Naive thymus-derived CD4-positive, alpha-beta T cell (primary cell): ENCODE results near the gene MYL4. TPM values are rescaled to one million over a fixed set of nuclear protein-coding genes. Genes with fewer than 3 reads are reported as not detected.

Source experiments
- ATAC-seq: fragments of 150-1000 bp; cut with Tn5 transposase; 2 replicates; pipeline ENCODE4 v1.10.0; 2021; ENCODE audit warnings: mild to moderate bottlenecking, moderate library complexity
- CTCF ChIA-PET: fragments of 350-600 bp; sonication (Branson Sonifier 250); formaldehyde crosslinking; loops from one replicate; lab custom pipeline; 2021; ENCODE audit warnings: antibody characterized with exemption; lab: Charles Lee
- POLR2A ChIA-PET: fragments of 350-600 bp; sonication (Branson Sonifier 250); formaldehyde crosslinking; loops from one replicate; lab custom pipeline; 2021; ENCODE audit warnings: antibody characterized with exemption, inconsistent platforms; lab: Charles Lee
- DNase-seq, 9 donors: peaks; one replicate each; pipeline versions ENCODE4 v3.0.0 to v3.0.0-alpha.2; 2020 to 2022; ENCODE audit warnings: mixed read lengths in 1 of 9
- H3K27ac ChIP-seq: one replicate; pipeline ENCODE4 v1.7.0; 2013; ENCODE audit warnings: mild to moderate bottlenecking, low read depth, low read length, moderate library complexity
- H3K27me3 ChIP-seq, 2 donors: one replicate each; pipeline ENCODE4 v1.7.0; 2013; ENCODE audit warnings: low read length in 2 of 2, mild to moderate bottlenecking in 2 of 2, moderate library complexity in 2 of 2; ENCODE audit not compliant: control insufficient read depth in 2 of 2, insufficient read depth in 2 of 2
- H3K36me3 ChIP-seq, 3 experiments: 1 replicate in 2 of 3; 2 replicates in 1 of 3; pipeline ENCODE4 v1.7.0; 2013; ENCODE audit warnings: low read length in 3 of 3, mild to moderate bottlenecking in 3 of 3, moderate library complexity in 1 of 3; ENCODE audit not compliant: insufficient read depth in 3 of 3, control insufficient read depth in 2 of 3
- H3K4me1 ChIP-seq, 2 donors: one replicate each; pipeline ENCODE4 v1.7.0; 2013; ENCODE audit warnings: low read length in 2 of 2, mild to moderate bottlenecking in 2 of 2, moderate library complexity in 1 of 2; ENCODE audit not compliant: control insufficient read depth in 2 of 2, insufficient read depth in 2 of 2
- H3K4me3 ChIP-seq: 2 replicates; pipeline ENCODE4 v1.7.0; 2013; ENCODE audit warnings: mild to moderate bottlenecking, low read length
- H3K9me3 ChIP-seq, 3 experiments: 1 replicate in 2 of 3; 2 replicates in 1 of 3; pipeline ENCODE4 v1.7.0; 2013; ENCODE audit warnings: low read length in 3 of 3; ENCODE audit not compliant: control insufficient read depth in 2 of 3
- H3K27ac Mint-ChIP-seq, 9 donors: one replicate each; pipeline ENCODE4 v1.8.0; 2020 to 2022; ENCODE audit warnings: mixed read lengths in 9 of 9, mild to moderate bottlenecking in 8 of 9, moderate library complexity in 5 of 9, inconsistent platforms in 2 of 9
- H3K27me3 Mint-ChIP-seq, 5 donors: one replicate each; pipeline ENCODE4 v1.8.0; 2021 to 2022; ENCODE audit warnings: mixed read lengths in 5 of 5, mild to moderate bottlenecking in 1 of 5
- H3K36me3 Mint-ChIP-seq, 5 donors: one replicate each; pipeline ENCODE4 v1.8.0; 2020 to 2022; ENCODE audit warnings: mixed read lengths in 5 of 5, mild to moderate bottlenecking in 3 of 5, inconsistent platforms in 1 of 5
- H3K4me1 Mint-ChIP-seq, 7 donors: one replicate each; pipeline ENCODE4 v1.8.0; 2020 to 2022; ENCODE audit warnings: mixed read lengths in 7 of 7, mild to moderate bottlenecking in 3 of 7, inconsistent platforms in 1 of 7
- H3K4me3 Mint-ChIP-seq, 10 donors: one replicate each; pipeline ENCODE4 v1.8.0; 2020 to 2022; ENCODE audit warnings: mild to moderate bottlenecking in 10 of 10, mixed read lengths in 10 of 10, moderate library complexity in 6 of 10, inconsistent platforms in 2 of 10
- H3K9me3 Mint-ChIP-seq, 11 donors: one replicate each; pipeline ENCODE4 v1.8.0; 2020 to 2022; ENCODE audit warnings: mixed read lengths in 11 of 11, mild to moderate bottlenecking in 4 of 11, inconsistent platforms in 1 of 11, moderate library complexity in 1 of 11
- intact Hi-C, 2 donors: fragments of 100-400 bp; cut with micrococcal nuclease; formaldehyde crosslinking; loops; one replicate each; pipeline ENCODE4 v1.15.1; 2023
- polyA plus RNA-seq, 2 donors: library from polyadenylated mRNA; unstranded; fragments of 300-500 nt; fragmentation: Illumina TruSeq; gene quantifications; one replicate each; pipeline ENCODE4 v1.2.3, GENCODE V29; 2021
- total RNA-seq, 6 experiments: library from RNA in 5 of 6; stranded (reverse) in 5 of 6; gene quantifications; 1 replicate in 5 of 6; 2 replicates in 1 of 6; pipeline ENCODE4 v1.2.3 and lab custom pipeline; 2021 to 2026

MYL4 gene
- total and polyA plus RNA-seq, 7 experiments from 2014 or later = not detected

DNA sequence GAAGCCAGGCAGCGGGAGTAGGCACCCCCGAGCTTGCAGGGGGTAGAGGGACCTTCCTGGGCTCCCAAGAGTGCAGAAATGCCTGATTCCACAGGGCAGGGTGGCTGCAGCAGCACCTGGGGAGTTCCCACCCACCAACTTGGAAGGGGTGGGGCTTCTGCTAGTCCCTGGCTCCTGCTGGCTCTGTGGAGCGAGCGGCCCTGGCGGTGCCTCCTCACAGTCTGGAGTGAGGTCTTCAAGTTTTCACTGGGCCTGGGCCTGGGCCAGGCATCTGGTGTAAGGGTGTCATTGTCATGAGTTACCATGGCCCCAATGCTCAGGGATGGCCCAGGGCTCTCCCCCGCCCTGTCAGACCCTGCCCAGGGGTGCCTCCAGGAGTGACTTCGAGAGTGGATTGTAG lies 28.7 kb downstream of the MYL4 start:
- Histone ChIP-seq H3K36me3 (no peaks in the 10 kb centered on the region), H3K27me3 (no peaks in the 10 kb centered on the region), H3K4me3 (no peak overlapping the region), H3K9me3 (no peaks in the 10 kb centered on the region), H3K27ac (no peak overlapping the region), H3K4me1 (no peaks in the 10 kb centered on the region)
- no peak overlapping the region for H3K27ac Mint-ChIP-seq
- CTCF ChIA-PET = no interaction called here
- H3K9me3 Mint-ChIP-seq = peaks cover 0 to 2% (median 0%) of the 10 kb centered on the region in 11 donors
- ATAC-seq (no peak), DNase-seq (no peak)
- H3K36me3 Mint-ChIP-seq = no peaks in the 10 kb centered on the region
- peaks cover 0 to 10% (median 4%) of the 10 kb centered on the region in 7 donors for H3K4me1 Mint-ChIP-seq
- peaks cover 0 to 13% (median 0%) of the 10 kb centered on the region in 5 donors for H3K27me3 Mint-ChIP-seq
- intact Hi-C loops = no loop called here
- H3K4me3 Mint-ChIP-seq = no peak overlapping the region
- POLR2A ChIA-PET = no interaction called here

DNA sequence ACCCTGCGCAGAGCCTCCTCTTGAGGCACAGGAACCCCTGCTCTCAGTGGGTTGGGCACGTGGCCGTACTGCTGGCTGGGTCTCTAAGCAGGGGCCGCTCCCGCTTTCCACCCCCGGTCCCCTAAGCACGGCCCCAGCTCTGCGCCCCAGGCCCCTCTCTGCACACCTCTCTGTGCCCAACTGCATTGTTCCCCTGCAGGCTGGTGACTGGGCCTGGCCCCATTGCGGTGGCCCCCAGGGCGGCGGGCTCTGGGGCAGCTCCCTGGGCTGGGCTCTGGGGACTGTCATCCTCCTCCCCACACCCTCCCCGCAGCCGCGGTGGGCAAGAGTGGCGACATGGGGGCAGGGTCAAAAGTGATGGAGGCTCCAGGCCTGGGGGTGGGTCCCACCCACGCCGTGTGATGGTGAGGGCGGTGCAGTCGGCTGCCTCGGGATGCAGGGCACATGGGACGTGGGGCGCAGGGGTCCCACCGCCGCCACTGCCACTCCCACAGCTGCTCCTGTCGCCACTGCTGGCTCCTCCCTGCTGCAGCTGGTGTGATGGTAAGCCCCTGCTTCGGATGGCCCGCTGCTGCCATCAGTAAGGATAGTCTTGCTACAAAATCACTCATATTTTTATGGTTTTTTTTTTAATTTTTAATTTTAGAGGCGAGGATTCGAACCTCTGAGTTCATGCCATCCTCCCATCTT lies 29.3 kb downstream of the MYL4 start:
- Histone ChIP-seq H3K27ac (no peak overlapping the region), H3K36me3 (no peaks in the 10 kb centered on the region), H3K9me3 (no peaks in the 10 kb centered on the region), H3K4me3 (no peak overlapping the region), H3K27me3 (no peaks in the 10 kb centered on the region), H3K4me1 (no peaks in the 10 kb centered on the region)
- Mint-ChIP-seq H3K4me3 (no peak overlapping the region), H3K4me1 (peaks cover 0 to 10% (median 4%) of the 10 kb centered on the region in 7 donors), H3K27ac (no peak overlapping the region), H3K36me3 (no peaks in the 10 kb centered on the region), H3K27me3 (peaks cover 0 to 15% (median 4%) of the 10 kb centered on the region in 5 donors), H3K9me3 (peaks cover 0 to 2% (median 0%) of the 10 kb centered on the region in 11 donors)
- ChIA-PET POLR2A (no interaction called here), CTCF (no interaction called here)
- DNase-seq (no peak), ATAC-seq (no peak)
- intact Hi-C loops = no loop called here

DNA sequence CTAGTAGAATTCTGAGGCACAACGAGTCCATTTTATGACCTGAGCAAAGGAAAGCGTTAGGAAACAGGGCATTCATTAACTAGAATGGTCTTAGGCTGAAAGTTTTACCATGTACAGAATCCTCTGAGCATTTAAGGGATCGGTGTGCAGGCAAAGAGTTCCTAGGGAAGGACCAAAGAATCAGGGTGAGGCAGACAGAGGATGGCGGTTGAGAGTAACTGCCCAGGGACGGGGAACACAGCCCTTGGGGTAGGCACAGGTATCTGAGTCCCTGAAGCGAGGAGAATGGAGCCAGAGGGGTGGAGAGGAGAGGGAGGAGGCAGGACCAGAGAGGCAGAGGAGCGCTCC lies 30.4 kb downstream of the MYL4 start:
- POLR2A ChIA-PET = no interaction called here
- peaks cover 0 to 4% (median 0%) of the 10 kb centered on the region in 5 donors for H3K36me3 Mint-ChIP-seq
- H3K4me3 Mint-ChIP-seq = no peak overlapping the region
- ATAC-seq (no peak), DNase-seq (no peak)
- H3K4me1 Mint-ChIP-seq = peaks cover 0 to 10% (median 4%) of the 10 kb centered on the region in 7 donors
- peaks cover 0 to 2% (median 0%) of the 10 kb centered on the region in 11 donors for H3K9me3 Mint-ChIP-seq
- intact Hi-C loops = no loop called here
- Histone ChIP-seq H3K4me3 (no peak overlapping the region), H3K27ac (no peak overlapping the region), H3K9me3 (no peaks in the 10 kb centered on the region), H3K36me3 (no peaks in the 10 kb centered on the region), H3K27me3 (no peaks in the 10 kb centered on the region), H3K4me1 (no peaks in the 10 kb centered on the region)
- peaks cover 0 to 22% (median 4%) of the 10 kb centered on the region in 5 donors for H3K27me3 Mint-ChIP-seq
- CTCF ChIA-PET = no interaction called here
- no peak overlapping the region for H3K27ac Mint-ChIP-seq

DNA sequence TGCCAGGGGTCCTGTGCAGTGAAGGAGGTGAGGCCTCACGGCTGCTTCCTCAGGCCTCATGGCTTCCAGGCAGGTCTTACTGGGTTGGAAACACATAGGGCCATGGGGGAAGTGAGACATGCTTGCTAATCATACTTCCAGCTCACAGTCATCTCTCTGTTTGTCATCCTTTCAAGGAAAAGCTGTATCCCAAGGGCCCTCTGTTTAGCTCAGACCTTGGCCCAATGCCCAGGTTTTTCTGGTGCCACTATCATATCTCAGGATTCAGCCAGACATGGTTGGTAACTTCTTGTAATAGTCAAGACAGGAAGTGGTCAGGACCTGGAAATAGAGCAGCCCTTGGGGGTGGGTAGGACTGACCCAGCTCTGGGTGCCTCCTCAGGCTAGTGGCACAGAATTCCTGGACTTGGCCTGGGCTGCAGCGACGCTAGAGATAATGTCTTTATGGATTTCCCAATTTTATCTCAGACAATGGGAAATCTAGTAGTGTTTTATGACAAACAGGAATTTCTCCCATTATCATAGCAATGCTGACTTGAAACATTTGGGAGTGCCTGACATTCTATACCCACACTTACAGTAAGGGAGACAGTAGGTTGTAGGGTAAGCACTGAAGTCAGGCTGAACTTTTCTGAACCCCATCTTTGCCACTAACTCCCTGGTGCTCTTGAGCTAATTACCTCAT lies 31.0 kb downstream of the MYL4 start:
- no peaks in the 10 kb centered on the region for H3K9me3 ChIP-seq
- ChIA-PET CTCF (interaction anchor here (0.8 kb wide), 1 partner anchor 46 kb away, joined by 3 read pairs; no protein-coding TSS in a partner anchor), POLR2A (no interaction called here)
- H3K27ac ChIP-seq = no peak overlapping the region
- Mint-ChIP-seq H3K9me3 (peaks cover 0 to 2% (median 0%) of the 10 kb centered on the region in 11 donors), H3K27ac (no peak overlapping the region), H3K36me3 (peaks cover 0 to 4% (median 0%) of the 10 kb centered on the region in 5 donors), H3K27me3 (peaks cover 0 to 27% (median 6%) of the 10 kb centered on the region in 5 donors), H3K4me3 (no peak overlapping the region), H3K4me1 (peaks cover 0 to 10% (median 4%) of the 10 kb centered on the region in 7 donors)
- H3K36me3 ChIP-seq = no peaks in the 10 kb centered on the region
- ATAC-seq (peak; percentile 49), DNase-seq (no peak)
- H3K4me1 ChIP-seq = no peaks in the 10 kb centered on the region
- no peaks in the 10 kb centered on the region for H3K27me3 ChIP-seq
- intact Hi-C loops = no loop called here
- no peak overlapping the region for H3K4me3 ChIP-seq

DNA sequence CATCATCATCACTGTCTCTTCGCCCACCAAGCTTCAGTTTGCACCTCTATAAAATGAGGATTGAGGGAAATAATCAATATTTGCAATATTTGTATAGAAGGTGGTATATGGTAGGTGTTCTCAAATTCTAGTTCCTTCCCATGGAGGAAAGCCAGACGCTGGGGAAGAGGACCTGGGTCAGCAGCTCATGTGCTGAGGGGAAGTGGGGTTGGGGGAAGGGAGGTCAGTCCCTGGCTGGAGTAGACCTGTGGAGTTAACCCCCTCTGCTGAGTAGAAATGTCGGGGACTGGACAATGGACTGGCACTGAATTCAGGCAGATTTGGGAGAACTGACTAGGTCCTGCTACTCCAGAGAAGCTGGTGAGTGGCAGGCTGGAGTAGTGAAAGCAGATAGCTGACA lies 31.7 kb downstream of the MYL4 start:
- H3K4me3 Mint-ChIP-seq = no peak overlapping the region
- Histone ChIP-seq H3K4me1 (no peaks in the 10 kb centered on the region), H3K27me3 (no peaks in the 10 kb centered on the region), H3K27ac (no peak overlapping the region), H3K9me3 (no peaks in the 10 kb centered on the region), H3K36me3 (no peaks in the 10 kb centered on the region), H3K4me3 (no peak overlapping the region)
- intact Hi-C loops = no loop called here
- DNase-seq (no peak), ATAC-seq (no peak)
- peaks cover 0 to 4% (median 0%) of the 10 kb centered on the region in 5 donors for H3K36me3 Mint-ChIP-seq
- ChIA-PET POLR2A (no interaction called here), CTCF (interaction anchor here (0.8 kb wide), 1 partner anchor 45 kb away, joined by 3 read pairs; no protein-coding TSS in a partner anchor)
- H3K27ac Mint-ChIP-seq = no peak overlapping the region
- peaks cover 7 to 34% (median 9%) of the 10 kb centered on the region in 5 donors for H3K27me3 Mint-ChIP-seq
- H3K4me1 Mint-ChIP-seq = peaks cover 0 to 10% (median 4%) of the 10 kb centered on the region in 7 donors
- H3K9me3 Mint-ChIP-seq = peaks cover 0 to 2% (median 0%) of the 10 kb centered on the region in 11 donors

DNA sequence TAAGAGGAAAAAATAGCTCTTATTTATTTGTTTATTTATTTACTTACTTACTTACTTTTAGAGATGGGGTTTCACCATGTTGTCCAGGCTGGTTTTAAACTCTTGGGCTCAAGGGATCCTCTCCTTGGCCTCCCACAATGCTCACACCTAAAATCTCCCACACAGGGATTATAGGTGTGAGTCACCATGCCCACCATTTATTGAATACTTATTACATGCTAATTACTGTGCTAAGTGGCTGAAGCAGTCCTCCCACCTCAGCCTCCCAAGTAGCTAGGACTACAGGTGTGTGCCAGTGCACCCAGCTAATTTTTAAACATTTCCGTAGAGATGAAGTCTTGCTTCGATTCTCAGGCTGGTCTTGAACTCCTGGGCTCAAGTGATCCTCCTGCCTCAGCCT lies 33.5 kb downstream of the MYL4 start:
- Histone ChIP-seq H3K9me3 (no peaks in the 10 kb centered on the region), H3K27ac (no peak overlapping the region), H3K36me3 (no peaks in the 10 kb centered on the region), H3K27me3 (no peaks in the 10 kb centered on the region), H3K4me3 (no peak overlapping the region), H3K4me1 (no peaks in the 10 kb centered on the region)
- no peaks in the 10 kb centered on the region for H3K9me3 Mint-ChIP-seq
- H3K36me3 Mint-ChIP-seq = peaks cover 0 to 4% (median 0%) of the 10 kb centered on the region in 5 donors
- DNase-seq (no peak), ATAC-seq (no peak)
- peaks cover 0 to 10% (median 4%) of the 10 kb centered on the region in 7 donors for H3K4me1 Mint-ChIP-seq
- intact Hi-C loops = no loop called here
- ChIA-PET CTCF (interaction anchor here (0.6 kb wide), 1 partner anchor 166 kb away, joined by 3 read pairs; no protein-coding TSS in a partner anchor), POLR2A (no interaction called here)
- H3K27me3 Mint-ChIP-seq = peaks cover 9 to 46% (median 18%) of the 10 kb centered on the region in 5 donors
- H3K27ac Mint-ChIP-seq = no peak overlapping the region
- no peak overlapping the region for H3K4me3 Mint-ChIP-seq
